Measurements from ENCODE around the gene DNER. TPM values are rescaled to one million over a fixed set of nuclear protein-coding genes. Genes with fewer than 3 reads are reported as not detected.

The DNER gene
- total and polyA plus RNA-seq, 2 of the 4 experiments (the other 2 are of a cell fraction), result under 0.01 to 0.14 TPM

DNA sequence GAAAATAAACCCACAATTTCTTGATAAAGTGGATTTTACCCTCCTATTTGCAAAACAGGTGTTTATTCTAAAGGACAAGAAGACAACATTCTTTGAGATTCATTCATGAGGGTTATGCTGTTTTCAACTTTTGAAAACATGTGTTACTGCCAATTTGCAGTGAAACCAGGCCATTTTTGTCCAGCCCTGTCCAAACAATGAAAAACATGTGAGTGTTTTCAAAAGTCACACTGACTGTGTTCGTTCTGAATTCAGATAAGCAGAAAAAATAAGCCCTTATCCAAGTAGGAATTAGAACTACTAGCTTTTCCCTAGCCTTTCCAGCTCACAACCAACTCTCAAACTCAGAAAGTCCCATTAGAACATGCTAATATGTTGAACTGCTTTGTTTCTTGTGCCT lies 295.2 kb downstream of the DNER start:
- Histone ChIP-seq H4K20me1 (ENCODE audit: insufficient read depth, low read length) (no peaks in the 10 kb centered on the region), H3K9me3 (ENCODE audit: control insufficient read depth, insufficient read depth, low read length) (no peaks in the 10 kb centered on the region; the same call in 1 of the 2 replicates), H2BK5ac (ENCODE audit: low read depth, low read length, poor library complexity, severe bottlenecking) (no peak overlapping the region), H2AK9ac (replicated peaks; ENCODE audit: low read depth, low read length, poor library complexity) (no peak overlapping the region), H3K27ac (ENCODE audit: insufficient read depth, low read length) (peak overlapping the region; percentile 40; the same call in 1 of the 2 replicates), H4K91ac (ENCODE audit: insufficient read depth, low read depth, low read length) (no peak overlapping the region), H3K4me3 (ENCODE audit: insufficient read depth, low read depth, low read length) (no peak overlapping the region), H3K27me3 (ENCODE audit: control insufficient read depth, insufficient read depth, low read length) (no peaks in the 10 kb centered on the region), H2BK120ac (ENCODE audit: low read depth, low read length) (no peak overlapping the region), H2BK20ac (ENCODE audit: low read depth, low read length) (no peak overlapping the region), H3K9me1 (ENCODE audit: insufficient read depth, low read length) (no peaks in the 10 kb centered on the region), H2BK15ac (ENCODE audit: low read depth, low read length) (no peak overlapping the region), H3K4me2 (ENCODE audit: low read depth, low read length) (no peak overlapping the region), H3K4me1 (ENCODE audit: control insufficient read depth, insufficient read depth, low read length) (peaks cover 4% of the 10 kb centered on the region; the same call in 1 of the 2 replicates), H3K36me3 (ENCODE audit: control insufficient read depth, insufficient read depth, low read length) (no peaks in the 10 kb centered on the region), H3K9ac (ENCODE audit: low read depth, low read length) (no peak overlapping the region), H3K56ac (ENCODE audit: extremely low read depth, insufficient read depth, low read length) (no peak overlapping the region), H3K79me1 (ENCODE audit: low read depth in 1 of 2, low read length in 2 of 2) (no peaks in the 10 kb centered on the region), H2AK5ac (ENCODE audit: low read depth, low read length) (no peak overlapping the region), H3K4ac (ENCODE audit: low read depth, low read length) (no peak overlapping the region), H4K8ac (ENCODE audit: low read depth in 2 of 2, low read length in 2 of 2) (no peak overlapping the region), H3K14ac (replicated peaks; ENCODE audit: low read depth, low read length) (no peak overlapping the region), H3K18ac (ENCODE audit: low read depth, low read length) (no peak overlapping the region; the same call in 1 of the 2 replicates), H4K5ac (ENCODE audit: low read depth, low read length) (no peak overlapping the region; the same call in 1 of the 2 replicates), H3K23ac (ENCODE audit: low read depth, low read length) (no peak overlapping the region), H2AFZ (replicated peaks; ENCODE audit: low read length, poor library complexity) (no peak overlapping the region)
- no peak for DNase-seq
- in situ Hi-C loops (cut with MboI; ENCODE audit: low sequenced_read_pairs) (no loop called here), dilution Hi-C loops (cut with HindIII; ENCODE audit: low sequenced_read_pairs, unreplicated experiment) (no loop called here), intact Hi-C loops (cut with micrococcal nuclease) (no loop called here)
- ATAC-seq (ENCODE audit: low read depth), result peak; percentile 21; the same call in 1 of the 2 replicates
- ChIA-PET CTCF (no interaction called here), POLR2A (ENCODE audit: unreplicated experiment) (no interaction called here)
- TF ChIP-seq POLR2A (IDR thresholded peaks at IDR 0.05; ENCODE audit: low read depth, low read length), result no peak
- TF ChIP-seq, protein P1, sequence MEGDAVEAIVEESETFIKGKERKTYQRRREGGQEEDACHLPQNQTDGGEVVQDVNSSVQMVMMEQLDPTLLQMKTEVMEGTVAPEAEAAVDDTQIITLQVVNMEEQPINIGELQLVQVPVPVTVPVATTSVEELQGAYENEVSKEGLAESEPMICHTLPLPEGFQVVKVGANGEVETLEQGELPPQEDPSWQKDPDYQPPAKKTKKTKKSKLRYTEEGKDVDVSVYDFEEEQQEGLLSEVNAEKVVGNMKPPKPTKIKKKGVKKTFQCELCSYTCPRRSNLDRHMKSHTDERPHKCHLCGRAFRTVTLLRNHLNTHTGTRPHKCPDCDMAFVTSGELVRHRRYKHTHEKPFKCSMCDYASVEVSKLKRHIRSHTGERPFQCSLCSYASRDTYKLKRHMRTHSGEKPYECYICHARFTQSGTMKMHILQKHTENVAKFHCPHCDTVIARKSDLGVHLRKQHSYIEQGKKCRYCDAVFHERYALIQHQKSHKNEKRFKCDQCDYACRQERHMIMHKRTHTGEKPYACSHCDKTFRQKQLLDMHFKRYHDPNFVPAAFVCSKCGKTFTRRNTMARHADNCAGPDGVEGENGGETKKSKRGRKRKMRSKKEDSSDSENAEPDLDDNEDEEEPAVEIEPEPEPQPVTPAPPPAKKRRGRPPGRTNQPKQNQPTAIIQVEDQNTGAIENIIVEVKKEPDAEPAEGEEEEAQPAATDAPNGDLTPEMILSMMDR (conservative IDR thresholded peaks at IDR 0.05; ENCODE audit: low read depth, low read length), result no peak
- no peak for TF ChIP-seq SMC3 (IDR thresholded peaks at IDR 0.05; ENCODE audit: low read depth, low read length)
- no peak for TF ChIP-seq CHD1 (IDR thresholded peaks at IDR 0.05; ENCODE audit: low read depth, low read length)
- TF ChIP-seq MAFK (IDR thresholded peaks at IDR 0.05; ENCODE audit: low read depth, low read length), result no peak
- TF ChIP-seq MAZ (IDR thresholded peaks at IDR 0.05; ENCODE audit: borderline replicate concordance, low read depth, low read length), result no peak
- no peak for TF ChIP-seq RAD21 (IDR thresholded peaks at IDR 0.05; ENCODE audit: low read length)
- no peak for TF ChIP-seq CEBPB (IDR thresholded peaks at IDR 0.05; ENCODE audit: low read depth, low read length)
- TF ChIP-seq, protein P2, sequence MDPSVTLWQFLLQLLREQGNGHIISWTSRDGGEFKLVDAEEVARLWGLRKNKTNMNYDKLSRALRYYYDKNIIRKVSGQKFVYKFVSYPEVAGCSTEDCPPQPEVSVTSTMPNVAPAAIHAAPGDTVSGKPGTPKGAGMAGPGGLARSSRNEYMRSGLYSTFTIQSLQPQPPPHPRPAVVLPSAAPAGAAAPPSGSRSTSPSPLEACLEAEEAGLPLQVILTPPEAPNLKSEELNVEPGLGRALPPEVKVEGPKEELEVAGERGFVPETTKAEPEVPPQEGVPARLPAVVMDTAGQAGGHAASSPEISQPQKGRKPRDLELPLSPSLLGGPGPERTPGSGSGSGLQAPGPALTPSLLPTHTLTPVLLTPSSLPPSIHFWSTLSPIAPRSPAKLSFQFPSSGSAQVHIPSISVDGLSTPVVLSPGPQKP (IDR thresholded peaks at IDR 0.05; ENCODE audit: borderline replicate concordance, low read depth, low read length), result no peak
- TF ChIP-seq RCOR1 (IDR thresholded peaks at IDR 0.05; ENCODE audit: insufficient replicate concordance, low read length), result no peak
- no peak for TF ChIP-seq FOS (IDR thresholded peaks at IDR 0.05; ENCODE audit: low read depth, low read length)
- no peak for TF ChIP-seq MXI1 (IDR thresholded peaks at IDR 0.05; ENCODE audit: borderline replicate concordance, low read depth, low read length)
- TF ChIP-seq, protein P3, sequence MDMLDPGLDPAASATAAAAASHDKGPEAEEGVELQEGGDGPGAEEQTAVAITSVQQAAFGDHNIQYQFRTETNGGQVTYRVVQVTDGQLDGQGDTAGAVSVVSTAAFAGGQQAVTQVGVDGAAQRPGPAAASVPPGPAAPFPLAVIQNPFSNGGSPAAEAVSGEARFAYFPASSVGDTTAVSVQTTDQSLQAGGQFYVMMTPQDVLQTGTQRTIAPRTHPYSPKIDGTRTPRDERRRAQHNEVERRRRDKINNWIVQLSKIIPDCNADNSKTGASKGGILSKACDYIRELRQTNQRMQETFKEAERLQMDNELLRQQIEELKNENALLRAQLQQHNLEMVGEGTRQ (IDR thresholded peaks at IDR 0.05; ENCODE audit: low read depth, low read length), result no peak
- TF ChIP-seq RFX5 (IDR thresholded peaks at IDR 0.05; ENCODE audit: low read depth, low read length), result no peak
- no peak for TF ChIP-seq BHLHE40 (IDR thresholded peaks at IDR 0.05; ENCODE audit: low read depth, low read length)
- TF ChIP-seq NFE2L2 (IDR thresholded peaks at IDR 0.05; ENCODE audit: low read depth, low read length), result no peak
- BruUV-seq (replicated peaks), result no TSS peak
- no CpG with 5 or more reads among the region's 1 CpG for WGBS, 2 experiments (ENCODE audit: extremely low coverage in 2 of 2, insufficient read length in 1 of 2)

Data from IMR-90 (cell line).